ENCODE data around the gene CELA1.

DNA sequence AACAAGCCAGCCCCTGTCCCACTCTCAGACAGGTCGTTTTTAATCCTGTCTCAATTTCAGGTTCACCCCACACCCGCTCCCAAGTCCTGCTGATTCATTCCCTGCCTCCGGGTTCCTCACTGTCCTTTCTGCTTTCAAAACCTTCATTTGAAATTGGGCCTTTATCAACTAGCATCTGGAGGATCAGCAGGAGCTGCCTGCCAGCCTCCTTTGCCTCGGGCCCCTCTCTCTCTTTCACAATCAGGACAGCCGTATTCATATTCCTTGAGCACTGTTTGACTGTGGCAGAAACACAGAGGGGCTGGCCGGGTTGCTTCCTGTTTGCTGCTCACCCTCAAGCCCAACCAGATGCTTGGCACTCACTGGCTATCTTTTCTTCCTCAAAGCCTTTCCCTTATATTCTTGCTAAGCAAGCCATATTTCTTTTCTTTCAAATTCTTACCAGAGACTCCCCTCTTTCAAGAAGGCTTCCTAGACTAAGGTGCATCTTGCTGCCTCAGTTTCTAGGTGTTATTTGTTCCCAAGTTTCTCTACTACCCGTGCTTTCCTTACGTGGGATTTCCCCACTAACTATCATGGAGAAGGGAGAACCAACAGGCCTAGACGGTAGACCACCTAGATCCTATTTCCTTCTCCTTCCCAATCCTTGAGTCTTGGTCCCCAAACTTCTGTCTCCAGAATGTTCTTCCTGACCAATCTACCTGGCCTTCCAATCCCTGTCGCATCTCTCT lies 41.8 kb upstream of the CELA1 start:
- no peak for TF ChIP-seq TARDBP (IDR thresholded peaks at IDR 0.05)
- no peak for TF ChIP-seq BHLHE40 (IDR thresholded peaks at IDR 0.05; ENCODE audit: borderline replicate concordance)
- TF ChIP-seq, protein P1, sequence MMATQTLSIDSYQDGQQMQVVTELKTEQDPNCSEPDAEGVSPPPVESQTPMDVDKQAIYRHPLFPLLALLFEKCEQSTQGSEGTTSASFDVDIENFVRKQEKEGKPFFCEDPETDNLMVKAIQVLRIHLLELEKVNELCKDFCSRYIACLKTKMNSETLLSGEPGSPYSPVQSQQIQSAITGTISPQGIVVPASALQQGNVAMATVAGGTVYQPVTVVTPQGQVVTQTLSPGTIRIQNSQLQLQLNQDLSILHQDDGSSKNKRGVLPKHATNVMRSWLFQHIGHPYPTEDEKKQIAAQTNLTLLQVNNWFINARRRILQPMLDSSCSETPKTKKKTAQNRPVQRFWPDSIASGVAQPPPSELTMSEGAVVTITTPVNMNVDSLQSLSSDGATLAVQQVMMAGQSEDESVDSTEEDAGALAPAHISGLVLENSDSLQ (IDR thresholded peaks at IDR 0.05), result no peak
- no peak for TF ChIP-seq CTBP1 (IDR thresholded peaks at IDR 0.05; ENCODE audit: borderline replicate concordance)
- TF ChIP-seq FOXA1 (IDR thresholded peaks at IDR 0.05), result no peak
- TF ChIP-seq SP1 (IDR thresholded peaks at IDR 0.05), result no peak
- no peak for TF ChIP-seq ARNT (IDR thresholded peaks at IDR 0.05)
- no peak for TF ChIP-seq ELF4 (IDR thresholded peaks at IDR 0.05)

Measured in HEK293T (cell line).